ENCODE results near the gene PCDHGA4.

Gene PCDHGA4

GRCh38 chr5:141351591-141351990 is 3.2 kb upstream of the PCDHGA4 start:
- Histone ChIP-seq H3K4me1 (ENCODE audit: control insufficient read depth, insufficient read depth, low read length) (no peaks in the 10 kb centered on the region), H3K36me3 (ENCODE audit: insufficient read depth, low read length) (no peaks in the 10 kb centered on the region), H3K27me3 (ENCODE audit: control insufficient read depth, insufficient read depth, low read length) (no peaks in the 10 kb centered on the region), H3K4me2 (ENCODE audit: low read length) (no peak overlapping the region), H3K9ac (ENCODE audit: low read depth, low read length) (no peak overlapping the region), H3K4me3 (ENCODE audit: low read length) (no peak overlapping the region), H3K9me3 (replicated peaks; ENCODE audit: low read length) (peaks cover 9% of the 10 kb centered on the region)

- H3K27me3 ChIP-seq (ENCODE audit: control insufficient read depth, insufficient read depth, low read length) = no peaks in the 10 kb centered on the region
- peaks cover 16% of the 10 kb centered on the region for H3K9me3 ChIP-seq (replicated peaks; ENCODE audit: low read length)
Observed at GRCh38 chr5:141355641-141356040, 820 bp downstream of the PCDHGA4 start.

GRCh38 chr5:141356133-141356532 is 1.3 kb downstream of the PCDHGA4 start:
- Histone ChIP-seq H3K4me3 (ENCODE audit: low read length) (no peak overlapping the region), H3K36me3 (ENCODE audit: insufficient read depth, low read length) (no peaks in the 10 kb centered on the region), H3K9me3 (replicated peaks; ENCODE audit: low read length) (peaks cover 17% of the 10 kb centered on the region), H3K4me2 (ENCODE audit: low read length) (no peak overlapping the region), H3K27me3 (ENCODE audit: control insufficient read depth, insufficient read depth, low read length) (no peaks in the 10 kb centered on the region), H3K9ac (ENCODE audit: low read depth, low read length) (no peak overlapping the region), H3K4me1 (ENCODE audit: control insufficient read depth, insufficient read depth, low read length) (no peaks in the 10 kb centered on the region)

More at GRCh38 chr5:141355641-141356040, 820 bp downstream of the PCDHGA4 start:
- Histone ChIP-seq H3K9ac (ENCODE audit: low read depth, low read length) (no peak overlapping the region), H3K4me3 (ENCODE audit: low read length) (peak overlapping the region; percentile 62), H3K4me2 (ENCODE audit: low read length) (peak overlapping the region; percentile 59), H3K36me3 (ENCODE audit: insufficient read depth, low read length) (no peaks in the 10 kb centered on the region), H3K4me1 (ENCODE audit: control insufficient read depth, insufficient read depth, low read length) (no peaks in the 10 kb centered on the region)

- H3K4me2 ChIP-seq (ENCODE audit: low read length) = no peak overlapping the region
- H3K9ac ChIP-seq (ENCODE audit: low read depth, low read length) = no peak overlapping the region
- H3K36me3 ChIP-seq (ENCODE audit: insufficient read depth, low read length) = no peaks in the 10 kb centered on the region
- H3K27me3 ChIP-seq (ENCODE audit: control insufficient read depth, insufficient read depth, low read length) = no peaks in the 10 kb centered on the region
- no peaks in the 10 kb centered on the region for H3K4me1 ChIP-seq (ENCODE audit: control insufficient read depth, insufficient read depth, low read length)
- H3K9me3 ChIP-seq (replicated peaks; ENCODE audit: low read length) = peaks cover 17% of the 10 kb centered on the region
- no peak overlapping the region for H3K4me3 ChIP-seq (ENCODE audit: low read length)
Observed at GRCh38 chr5:141356950-141357349, 2.1 kb downstream of the PCDHGA4 start.

- no peaks in the 10 kb centered on the region for H3K36me3 ChIP-seq (ENCODE audit: insufficient read depth, low read length)
- H3K27me3 ChIP-seq (ENCODE audit: control insufficient read depth, insufficient read depth, low read length) = peaks cover 4% of the 10 kb centered on the region
- peak within 1 kb of the TSS; percentile 68 for H3K4me3 ChIP-seq (ENCODE audit: low read length)
- H3K4me1 ChIP-seq (ENCODE audit: control insufficient read depth, insufficient read depth, low read length) = no peaks in the 10 kb centered on the region
- peak within 1 kb of the TSS; percentile 63 for H3K4me2 ChIP-seq (ENCODE audit: low read length)
- H3K9ac ChIP-seq (ENCODE audit: low read depth, low read length) = peak within 1 kb of the TSS; percentile 39
- H3K9me3 ChIP-seq (replicated peaks; ENCODE audit: low read length) = peaks cover 21% of the 10 kb centered on the region
Observed at GRCh38 chr5:141359790-141360426, 5.1 kb downstream of the PCDHGA4 start, which contains the start of gene PCDHGB2. Gene PCDHGB2 (plus strand): TSS chr5:141359994. CDS start chr5:141360136, 142 bp downstream.

GRCh38 chr5:141360685-141361084 is 5.9 kb downstream of the PCDHGA4 start:
- no peak overlapping the region for H3K4me2 ChIP-seq (ENCODE audit: low read length)
- no peaks in the 10 kb centered on the region for H3K4me1 ChIP-seq (ENCODE audit: control insufficient read depth, insufficient read depth, low read length)
- H3K9ac ChIP-seq (ENCODE audit: low read depth, low read length) = no peak overlapping the region
- H3K36me3 ChIP-seq (ENCODE audit: insufficient read depth, low read length) = no peaks in the 10 kb centered on the region
- peak overlapping the region; percentile 68 for H3K4me3 ChIP-seq (ENCODE audit: low read length)
- peaks cover 28% of the 10 kb centered on the region for H3K9me3 ChIP-seq (replicated peaks; ENCODE audit: low read length)
- H3K27me3 ChIP-seq (ENCODE audit: control insufficient read depth, insufficient read depth, low read length) = peaks cover 4% of the 10 kb centered on the region

GRCh38 chr5:141362719-141363118 is 7.9 kb downstream of the PCDHGA4 start:
- H3K4me3 ChIP-seq (ENCODE audit: low read length) = no peak overlapping the region
- H3K4me1 ChIP-seq (ENCODE audit: control insufficient read depth, insufficient read depth, low read length) = no peaks in the 10 kb centered on the region
- no peak overlapping the region for H3K4me2 ChIP-seq (ENCODE audit: low read length)
- H3K36me3 ChIP-seq (ENCODE audit: insufficient read depth, low read length) = no peaks in the 10 kb centered on the region
- peaks cover 37% of the 10 kb centered on the region for H3K9me3 ChIP-seq (replicated peaks; ENCODE audit: low read length)
- H3K9ac ChIP-seq (ENCODE audit: low read depth, low read length) = no peak overlapping the region
- H3K27me3 ChIP-seq (ENCODE audit: control insufficient read depth, insufficient read depth, low read length) = peaks cover 4% of the 10 kb centered on the region

GRCh38 chr5:141363952-141364660 is 9.3 kb downstream of the PCDHGA4 start, which contains the start of gene PCDHGA5:
Gene PCDHGA5 (plus strand): TSS chr5:141364162. CDS start chr5:141364331, 169 bp downstream.
- peaks cover 4% of the 10 kb centered on the region for H3K27me3 ChIP-seq (ENCODE audit: control insufficient read depth, insufficient read depth, low read length)
- H3K9ac ChIP-seq (ENCODE audit: low read depth, low read length) = no peak within 1 kb of the TSS
- no peaks in the 10 kb centered on the region for H3K36me3 ChIP-seq (ENCODE audit: insufficient read depth, low read length)
- H3K9me3 ChIP-seq (replicated peaks; ENCODE audit: low read length) = peaks cover 37% of the 10 kb centered on the region
- H3K4me3 ChIP-seq (ENCODE audit: low read length) = peak within 1 kb of the TSS; percentile 44
- peak within 1 kb of the TSS; percentile 51 for H3K4me2 ChIP-seq (ENCODE audit: low read length)
- no peaks in the 10 kb centered on the region for H3K4me1 ChIP-seq (ENCODE audit: control insufficient read depth, insufficient read depth, low read length)

- Histone ChIP-seq H3K4me3 (ENCODE audit: low read length) (no peak overlapping the region), H3K36me3 (ENCODE audit: insufficient read depth, low read length) (peaks cover 3% of the 10 kb centered on the region), H3K27me3 (ENCODE audit: control insufficient read depth, insufficient read depth, low read length) (peaks cover 4% of the 10 kb centered on the region), H3K9ac (ENCODE audit: low read depth, low read length) (no peak overlapping the region), H3K4me1 (ENCODE audit: control insufficient read depth, insufficient read depth, low read length) (no peaks in the 10 kb centered on the region), H3K4me2 (ENCODE audit: low read length) (no peak overlapping the region), H3K9me3 (replicated peaks; ENCODE audit: low read length) (peaks cover 30% of the 10 kb centered on the region)
Observed at GRCh38 chr5:141366016-141366896, 11.4 kb downstream of the PCDHGA4 start.

- H3K27me3 ChIP-seq (ENCODE audit: control insufficient read depth, insufficient read depth, low read length) = no peaks in the 10 kb centered on the region
- peak within 1 kb of the TSS; percentile 69 for H3K4me2 ChIP-seq (ENCODE audit: low read length)
- peak within 1 kb of the TSS; percentile 43 for H3K4me3 ChIP-seq (ENCODE audit: low read length)
- H3K4me1 ChIP-seq (ENCODE audit: control insufficient read depth, insufficient read depth, low read length) = no peaks in the 10 kb centered on the region
- H3K36me3 ChIP-seq (ENCODE audit: insufficient read depth, low read length) = peaks cover 3% of the 10 kb centered on the region
- peaks cover 45% of the 10 kb centered on the region for H3K9me3 ChIP-seq (replicated peaks; ENCODE audit: low read length)
- H3K9ac ChIP-seq (ENCODE audit: low read depth, low read length) = no peak within 1 kb of the TSS
Observed at GRCh38 chr5:141369994-141370848, 15.4 kb downstream of the PCDHGA4 start, which contains the start of gene PCDHGB3. Gene PCDHGB3 (plus strand): TSS chr5:141370242. CDS start chr5:141370395, 153 bp downstream.
